GM18873 (cell line): ENCODE measurements around the gene CDH2.

Source experiments
- ATAC-seq: cut with Tn5 transposase; IDR thresholded peaks from one replicate; pipeline ENCODE4 v1.9.1; 2021; ENCODE audit warnings: mild to moderate bottlenecking, moderate library complexity, moderate number of reproducible peaks; ENCODE audit not compliant: unreplicated experiment, low FRiP score

The CDH2 gene

GRCh38 chr18:28171837-28172236, 5.1 kb downstream of the CDH2 start:
- no peak for ATAC-seq

GRCh38 chr18:28168725-28169124, 8.2 kb downstream of the CDH2 start:
- no peak for ATAC-seq

- no peak for ATAC-seq
Observed at GRCh38 chr18:28167835-28168349, 9.0 kb downstream of the CDH2 start.

- no peak for ATAC-seq
Observed at GRCh38 chr18:28164771-28165483, 12.0 kb downstream of the CDH2 start.

- no peak for ATAC-seq
Observed at GRCh38 chr18:28163201-28163775, 13.6 kb downstream of the CDH2 start.

- ATAC-seq = no peak
Observed at GRCh38 chr18:28161608-28162599, 15.0 kb downstream of the CDH2 start.

GRCh38 chr18:28159055-28159454, 17.9 kb downstream of the CDH2 start:
- no peak for ATAC-seq

- no peak for ATAC-seq
Observed at GRCh38 chr18:28158083-28158581, 18.8 kb downstream of the CDH2 start.

- ATAC-seq = no peak
Observed at GRCh38 chr18:28153485-28154065, 23.4 kb downstream of the CDH2 start.

GRCh38 chr18:28152754-28153153, 24.2 kb downstream of the CDH2 start:
- no peak for ATAC-seq

- no peak for ATAC-seq
Observed at GRCh38 chr18:28152354-28152753, 24.6 kb downstream of the CDH2 start.

GRCh38 chr18:28151434-28151833, 25.5 kb downstream of the CDH2 start:
- no peak for ATAC-seq

- ATAC-seq = no peak
Observed at GRCh38 chr18:28150925-28151324, 26.0 kb downstream of the CDH2 start.

GRCh38 chr18:28149810-28150420, 27.0 kb downstream of the CDH2 start:
- ATAC-seq = no peak

- no peak for ATAC-seq
Observed at GRCh38 chr18:28147674-28148171, 29.2 kb downstream of the CDH2 start.

- no peak for ATAC-seq
Observed at GRCh38 chr18:28143725-28144124, 33.2 kb downstream of the CDH2 start.

- ATAC-seq = no peak
Observed at GRCh38 chr18:28138816-28139215, 38.1 kb downstream of the CDH2 start.

GRCh38 chr18:28136071-28136470, 40.9 kb downstream of the CDH2 start:
- no peak for ATAC-seq

- no peak for ATAC-seq
Observed at GRCh38 chr18:28134774-28135173, 42.2 kb downstream of the CDH2 start.

- no peak for ATAC-seq
Observed at GRCh38 chr18:28132084-28132483, 44.8 kb downstream of the CDH2 start.
